GM19193 (cell line): ENCODE measurements around the gene PTPRR.

Source experiments
- POLR2A ChIP-seq: IDR thresholded peaks from 4 replicates; pipeline ENCODE4 v1.6.1; 2011; ENCODE audit not compliant: insufficient read depth, insufficient read length; ENCODE audit errors: extremely low read depth

PTPRR gene

DNA sequence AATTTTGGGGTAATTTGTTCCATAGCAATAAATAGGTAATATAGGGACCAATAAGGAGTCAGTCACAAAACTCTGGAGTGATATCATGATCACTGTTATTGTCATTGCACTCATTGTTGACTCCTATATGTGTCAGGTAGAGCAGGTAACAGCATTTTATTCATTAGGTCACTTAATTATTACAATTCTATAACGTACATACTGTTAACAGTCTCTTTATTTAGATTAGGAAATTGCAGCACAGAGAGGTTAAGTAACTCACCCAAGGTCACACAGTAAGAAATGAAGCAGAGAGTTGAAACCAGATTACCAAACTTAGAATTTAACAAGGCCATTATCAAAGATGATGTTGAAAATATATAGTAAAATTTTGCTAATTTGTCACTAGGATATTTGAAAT lies 233.6 kb downstream of the PTPRR start:
- TF ChIP-seq POLR2A: no peak

DNA sequence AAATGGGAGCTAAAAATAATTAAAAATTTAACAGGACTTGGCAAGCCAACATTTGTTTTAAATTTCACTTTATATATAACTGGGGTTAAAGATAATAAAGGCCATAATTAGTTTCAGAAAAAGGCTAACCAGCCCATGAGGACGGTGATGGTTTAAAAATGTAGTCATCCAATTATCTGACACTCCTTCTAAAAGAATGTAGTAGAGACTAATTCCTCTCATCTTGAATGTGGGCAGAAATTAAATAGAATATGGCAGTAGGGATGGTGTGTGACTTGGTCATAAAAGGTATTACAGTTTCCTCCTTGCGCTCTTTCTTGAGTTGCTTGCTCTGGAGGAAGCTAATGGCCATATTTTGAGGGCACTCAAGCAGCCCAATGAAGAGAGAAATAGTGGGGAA lies 234.2 kb downstream of the PTPRR start:
- no peak for TF ChIP-seq POLR2A

GRCh38 chr12:70683976-70684375 lies 236.6 kb downstream of the PTPRR start:
- TF ChIP-seq POLR2A: no peak

DNA sequence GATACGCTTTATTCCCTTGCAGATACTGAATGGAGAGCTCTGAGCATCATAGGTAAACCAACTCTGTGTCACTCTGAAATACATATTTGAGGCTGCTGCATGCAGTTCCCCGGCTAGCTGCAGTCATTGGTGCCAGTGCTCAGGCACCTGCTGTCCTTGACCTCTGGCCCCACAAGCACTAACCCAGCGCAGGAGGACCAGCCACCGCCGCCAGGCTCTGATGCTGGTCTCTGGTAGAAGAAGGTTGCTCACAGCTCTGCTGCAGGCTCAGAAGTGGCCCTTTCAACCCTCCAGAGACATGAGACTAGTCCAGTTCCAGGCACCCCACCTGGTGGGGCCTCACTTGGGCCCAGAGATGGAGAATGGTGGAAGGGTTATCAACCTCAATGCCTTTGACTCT lies 248.8 kb downstream of the PTPRR start:
- TF ChIP-seq POLR2A: no peak

DNA sequence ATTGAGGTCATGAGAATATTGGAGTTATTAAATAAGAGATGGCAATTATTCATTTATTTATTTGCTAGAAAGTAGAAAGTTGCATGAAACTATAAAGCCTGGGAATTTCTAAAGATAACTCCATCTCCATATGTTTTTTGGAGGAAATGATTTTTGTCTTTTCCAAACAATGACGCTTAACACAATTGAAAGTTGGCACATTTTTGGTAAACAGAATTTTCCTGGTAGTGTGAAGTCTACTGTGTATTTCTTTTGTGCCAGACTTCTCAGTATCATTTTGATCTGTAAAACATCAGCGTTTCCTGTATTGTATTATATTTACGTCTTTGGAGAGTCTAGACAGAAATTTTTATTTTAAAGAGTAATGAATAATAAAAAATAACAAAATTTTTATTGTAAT lies 249.6 kb downstream of the PTPRR start:
- no peak for TF ChIP-seq POLR2A

DNA sequence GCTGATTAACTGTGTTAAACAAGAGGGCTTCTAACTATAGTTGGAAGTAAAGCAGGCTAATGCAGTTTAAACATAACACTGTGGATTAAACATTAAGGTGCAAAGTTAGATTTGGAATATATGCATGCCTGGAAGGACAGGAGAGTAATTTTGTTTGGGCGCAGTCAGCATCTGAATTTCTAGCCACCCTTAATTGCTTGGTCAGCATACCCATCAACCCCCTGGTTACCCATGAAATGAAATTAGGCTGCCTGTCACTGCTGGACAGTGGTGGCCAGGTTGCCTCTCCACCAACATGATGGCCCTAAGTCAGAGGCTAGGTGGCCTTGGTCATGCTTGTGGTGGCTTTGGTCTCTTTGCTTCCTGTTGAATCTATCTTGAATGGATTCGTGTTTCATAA lies 253.3 kb downstream of the PTPRR start:
- TF ChIP-seq POLR2A: no peak

DNA sequence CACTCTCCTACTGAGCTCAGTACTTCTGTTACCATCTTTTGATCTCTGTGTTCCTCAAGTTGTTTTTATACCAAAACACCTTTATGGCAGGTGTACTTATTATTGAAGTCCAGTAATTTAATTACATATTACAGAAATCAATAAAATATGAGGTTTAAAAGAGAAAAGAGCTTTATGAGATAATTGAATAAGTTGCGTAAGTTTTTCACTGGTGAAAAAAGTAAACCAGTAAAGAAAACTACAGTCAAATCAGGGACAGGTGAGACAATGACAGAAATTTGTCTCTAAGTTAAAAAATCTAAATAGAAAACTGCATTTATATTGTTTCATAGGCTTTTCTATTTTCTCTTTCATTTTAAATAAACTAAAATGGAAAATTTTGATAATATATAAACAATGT lies 254.2 kb downstream of the PTPRR start:
- no peak for TF ChIP-seq POLR2A

GRCh38 chr12:70664465-70664881 lies 256.1 kb downstream of the PTPRR start:
- TF ChIP-seq POLR2A: no peak

- TF ChIP-seq POLR2A: no peak
Measured at GRCh38 chr12:70663838-70664237, 256.7 kb downstream of the PTPRR start.

- TF ChIP-seq POLR2A: no peak
Measured at GRCh38 chr12:70661466-70662161, 258.9 kb downstream of the PTPRR start.

DNA sequence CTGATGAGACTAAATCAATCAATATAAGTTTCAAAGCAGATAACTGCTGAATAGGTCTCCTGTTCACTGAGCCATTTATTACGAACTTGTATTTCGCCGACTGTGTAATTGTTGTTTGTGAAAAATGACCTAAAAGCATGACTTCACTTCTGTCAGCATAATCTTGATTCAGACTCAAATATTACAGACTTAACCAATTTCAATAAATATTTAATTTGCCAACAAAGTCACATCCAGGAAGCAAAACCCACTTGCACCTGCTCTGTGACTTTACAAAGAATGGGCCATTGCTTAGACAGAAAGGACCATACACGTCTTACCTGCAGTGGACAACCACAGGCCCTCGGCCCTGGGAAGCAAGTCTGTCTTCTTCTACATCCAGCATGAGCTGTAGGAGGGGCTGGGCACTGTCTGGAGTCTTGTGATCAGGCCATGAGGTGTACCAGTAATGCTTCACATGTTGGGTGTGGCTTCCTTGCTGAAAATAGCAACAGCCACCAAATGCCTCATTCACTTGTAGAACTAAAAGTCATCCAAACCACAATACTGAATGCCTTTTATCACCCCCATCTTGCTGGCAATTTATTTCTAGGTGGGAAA lies 259.8 kb downstream of the PTPRR start:
- no peak for TF ChIP-seq POLR2A

DNA sequence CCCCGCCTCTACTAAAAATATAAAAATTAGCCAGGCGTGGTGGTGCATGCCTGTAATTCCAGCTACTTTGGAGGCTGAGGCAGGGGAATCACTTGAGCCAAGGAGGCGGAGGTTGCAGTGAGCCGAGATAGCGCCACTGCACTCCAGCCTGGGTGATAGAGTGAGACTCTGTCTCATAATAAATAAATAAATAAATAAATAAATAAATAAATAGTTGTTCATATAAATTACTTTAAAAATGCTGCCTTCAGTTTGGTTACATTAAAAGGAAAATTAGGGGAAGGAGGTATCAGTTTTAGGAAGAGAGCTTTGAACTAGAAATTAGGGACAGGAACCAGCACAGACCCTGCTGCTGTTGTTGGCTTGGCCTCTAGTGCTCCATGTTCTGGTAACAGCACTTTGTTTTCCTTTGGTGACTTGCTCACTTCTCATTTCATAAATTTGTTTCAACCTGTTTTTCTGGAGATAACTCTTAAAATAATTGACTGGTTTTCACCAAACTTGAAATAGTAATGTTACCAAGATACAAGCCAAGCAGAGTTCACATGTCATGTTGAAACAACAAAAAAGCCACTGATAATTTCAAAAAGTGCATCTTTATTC lies 260.4 kb downstream of the PTPRR start:
- no peak for TF ChIP-seq POLR2A

DNA sequence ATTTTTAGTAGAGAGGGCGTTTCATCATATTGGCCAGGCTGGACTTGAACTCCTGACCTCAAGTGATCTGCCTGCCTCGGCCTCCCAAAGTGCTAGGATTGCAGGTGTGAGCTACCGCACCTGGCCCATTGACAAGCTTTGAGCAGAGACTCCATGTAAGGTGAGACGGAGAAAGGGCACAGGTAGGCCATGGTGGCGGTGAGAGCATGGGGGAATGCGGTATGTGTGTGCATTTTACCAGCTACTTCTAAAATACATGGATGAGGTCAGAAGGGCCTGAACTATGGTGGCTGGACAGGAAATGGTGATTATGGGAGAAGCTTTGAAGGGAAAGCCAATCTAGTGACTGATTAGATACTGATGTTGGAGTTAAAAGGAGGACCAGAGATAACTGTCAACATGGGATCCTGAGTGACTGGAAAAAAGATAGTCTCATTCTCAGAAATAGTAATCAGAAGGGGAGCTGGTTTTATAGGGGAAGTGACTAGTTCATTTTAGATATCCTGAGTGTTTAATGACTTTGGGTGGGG lies 261.4 kb downstream of the PTPRR start:
- no peak for TF ChIP-seq POLR2A

DNA sequence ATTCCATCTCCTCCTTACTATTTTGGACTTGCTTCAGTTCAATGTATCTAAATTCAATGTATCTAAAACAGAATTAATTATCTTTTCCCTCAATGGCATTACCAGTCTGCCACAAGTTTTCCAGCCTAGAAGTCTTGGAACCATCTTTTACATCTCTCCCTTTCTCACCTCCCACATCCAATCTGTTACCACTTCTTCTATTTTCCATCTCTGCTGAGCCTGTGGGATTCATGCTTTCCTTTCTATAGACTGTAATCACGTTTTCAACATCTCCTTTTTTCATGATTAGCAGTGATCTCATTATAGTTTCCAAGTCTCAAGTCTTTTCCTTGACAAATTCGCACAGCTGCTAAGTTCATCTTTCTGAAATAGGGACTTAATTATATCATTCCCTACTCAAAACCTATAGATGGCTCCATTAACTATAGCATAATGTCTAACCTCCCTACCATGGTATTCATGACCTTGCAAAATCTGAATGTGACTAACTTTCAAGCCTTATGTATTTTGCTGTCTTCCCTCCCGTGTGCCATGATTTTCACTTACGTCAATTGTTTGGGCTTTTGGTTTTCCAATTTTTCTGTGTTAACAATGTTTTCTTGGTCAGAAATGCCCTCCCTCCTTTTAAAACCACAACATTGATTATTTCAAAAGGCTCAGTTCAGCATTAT lies 262.8 kb downstream of the PTPRR start:
- no peak for TF ChIP-seq POLR2A

GRCh38 chr12:70652451-70652850 lies 268.1 kb downstream of the PTPRR start:
- TF ChIP-seq POLR2A: no peak

GRCh38 chr12:70648831-70649230 lies 271.7 kb downstream of the PTPRR start:
- no peak for TF ChIP-seq POLR2A

DNA sequence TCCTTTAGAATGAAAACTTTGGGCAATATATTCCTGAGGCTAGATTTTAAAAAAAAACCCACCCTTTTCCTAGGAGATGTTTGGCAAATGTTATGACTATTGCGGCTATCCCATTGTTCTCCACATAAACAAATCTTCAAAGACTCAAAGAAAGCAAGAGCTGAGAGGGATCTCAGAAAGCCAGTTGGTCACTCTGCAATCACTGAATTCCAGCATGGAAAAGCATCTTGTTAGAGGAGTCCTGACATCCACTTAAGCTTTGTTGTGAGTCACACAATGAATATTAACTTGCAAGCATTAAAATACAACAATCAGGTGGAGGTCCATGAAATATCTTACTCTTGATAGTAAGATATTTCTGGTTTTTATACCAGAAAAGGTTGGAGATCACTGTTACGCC lies 272.3 kb downstream of the PTPRR start:
- TF ChIP-seq POLR2A: no peak

- TF ChIP-seq POLR2A: no peak
Measured at GRCh38 chr12:70646850-70647249, 273.7 kb downstream of the PTPRR start.
